ENCODE measurements around the gene ZNF423.

- no peak for TF ChIP-seq POLR2A (IDR thresholded peaks at IDR 0.05)
- TF ChIP-seq, protein P1, sequence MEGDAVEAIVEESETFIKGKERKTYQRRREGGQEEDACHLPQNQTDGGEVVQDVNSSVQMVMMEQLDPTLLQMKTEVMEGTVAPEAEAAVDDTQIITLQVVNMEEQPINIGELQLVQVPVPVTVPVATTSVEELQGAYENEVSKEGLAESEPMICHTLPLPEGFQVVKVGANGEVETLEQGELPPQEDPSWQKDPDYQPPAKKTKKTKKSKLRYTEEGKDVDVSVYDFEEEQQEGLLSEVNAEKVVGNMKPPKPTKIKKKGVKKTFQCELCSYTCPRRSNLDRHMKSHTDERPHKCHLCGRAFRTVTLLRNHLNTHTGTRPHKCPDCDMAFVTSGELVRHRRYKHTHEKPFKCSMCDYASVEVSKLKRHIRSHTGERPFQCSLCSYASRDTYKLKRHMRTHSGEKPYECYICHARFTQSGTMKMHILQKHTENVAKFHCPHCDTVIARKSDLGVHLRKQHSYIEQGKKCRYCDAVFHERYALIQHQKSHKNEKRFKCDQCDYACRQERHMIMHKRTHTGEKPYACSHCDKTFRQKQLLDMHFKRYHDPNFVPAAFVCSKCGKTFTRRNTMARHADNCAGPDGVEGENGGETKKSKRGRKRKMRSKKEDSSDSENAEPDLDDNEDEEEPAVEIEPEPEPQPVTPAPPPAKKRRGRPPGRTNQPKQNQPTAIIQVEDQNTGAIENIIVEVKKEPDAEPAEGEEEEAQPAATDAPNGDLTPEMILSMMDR (IDR thresholded peaks at IDR 0.05): no peak
- no peak for TF ChIP-seq POLR2AphosphoS5 (IDR thresholded peaks at IDR 0.05)
Observed at GRCh38 chr16:49585143-49585832, 270.6 kb downstream of the ZNF423 start.
